Activated CD8-positive, alpha-beta memory T cell treated with anti-CD3 and anti-CD28 coated beads, Interleukin-2, amount 10 ng/mL, durations not matched to agents 7 days and 5 days (primary cell): ENCODE results near the gene COL5A3. TPM values are rescaled to one million over a fixed set of nuclear protein-coding genes. Genes with fewer than 3 reads are reported as not detected.
"Not testable (repeated sequence)": the region's sequence is repeated elsewhere in the genome, so short reads cannot be mapped to it uniquely, and the experiment has no call there.

Source experiments
- ATAC-seq: fragments of 150-1000 bp; cut with Tn5 transposase; one replicate; pipeline ENCODE4 v1.10.0; 2021; ENCODE audit warnings: moderate library complexity
- CTCF ChIA-PET: fragments of 350-600 bp; sonication (Branson Sonifier 250); formaldehyde crosslinking; loops from one replicate; lab custom pipeline; 2021; ENCODE audit warnings: antibody characterized with exemption; lab: Charles Lee
- DNase-seq: peaks from one replicate; pipeline ENCODE4 v3.0.0-alpha.2; 2020
- H3K27ac Mint-ChIP-seq: one replicate; pipeline ENCODE4 v1.8.0; 2021; ENCODE audit warnings: mild to moderate bottlenecking, mixed read lengths
- H3K27me3 Mint-ChIP-seq: one replicate; pipeline ENCODE4 v1.8.0; 2021; ENCODE audit warnings: mixed read lengths
- H3K36me3 Mint-ChIP-seq: one replicate; pipeline ENCODE4 v1.8.0; 2021; ENCODE audit warnings: mild to moderate bottlenecking, mixed read lengths
- H3K4me1 Mint-ChIP-seq: one replicate; pipeline ENCODE4 v1.8.0; 2021; ENCODE audit warnings: mixed read lengths
- H3K4me3 Mint-ChIP-seq: one replicate; pipeline ENCODE4 v1.8.0; 2021; ENCODE audit warnings: mild to moderate bottlenecking, moderate library complexity, mixed read lengths
- H3K9me3 Mint-ChIP-seq: one replicate; pipeline ENCODE4 v1.8.0; 2022; ENCODE audit warnings: low read depth, mixed read lengths
- total RNA-seq, 2 experiments: library from RNA; stranded (reverse); gene quantifications; one replicate each; pipeline ENCODE4 v1.2.3, GENCODE V29; 2021

The COL5A3 gene
- total RNA-seq, 2 experiments from 2014 or later: 0.09 TPM; not detected in 1

DNA sequence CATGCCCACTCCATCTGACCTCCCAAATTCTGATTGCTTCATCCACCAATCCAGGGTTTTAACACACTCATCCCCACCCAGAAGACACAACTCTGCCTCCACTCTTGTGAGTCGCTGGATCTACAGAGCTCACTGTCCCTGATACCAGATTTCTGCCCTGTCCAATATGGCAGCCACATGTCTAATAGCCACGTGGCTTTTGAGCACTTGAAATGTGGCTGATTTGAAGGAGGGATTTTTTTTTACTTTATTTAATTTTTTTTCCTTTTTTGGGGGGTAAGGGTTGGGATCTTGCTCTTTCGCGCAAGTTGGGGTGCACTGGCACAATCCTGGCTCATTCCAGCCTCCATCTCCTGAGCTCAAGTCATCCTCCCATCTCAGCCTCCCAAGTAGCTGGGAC is 49.2 kb downstream of the COL5A3 start:
- Mint-ChIP-seq H3K4me3 (no peak overlapping the region), H3K36me3 (no peaks in the 10 kb centered on the region), H3K27me3 (peaks cover 15% of the 10 kb centered on the region), H3K9me3 (no peaks in the 10 kb centered on the region), H3K27ac (no peak overlapping the region), H3K4me1 (no peaks in the 10 kb centered on the region)
- no peak for DNase-seq
- no peak for ATAC-seq
- CTCF ChIA-PET: no interaction called here

GRCh38 chr19:9958379-9958821 is 51.9 kb downstream of the COL5A3 start:
- CTCF ChIA-PET: interaction anchor here (0.7 to 1.1 kb wide), 4 partner anchors 10 to 69 kb away, joined by 3 to 4 read pairs (median 3); no protein-coding TSS in a partner anchor
- ATAC-seq (no peak), DNase-seq (no peak)
- no peaks in the 10 kb centered on the region for H3K36me3 Mint-ChIP-seq
- peaks cover 8% of the 10 kb centered on the region for H3K27me3 Mint-ChIP-seq
- no peaks in the 10 kb centered on the region for H3K4me1 Mint-ChIP-seq
- H3K27ac Mint-ChIP-seq: no peak overlapping the region
- no peak overlapping the region for H3K4me3 Mint-ChIP-seq
- H3K9me3 Mint-ChIP-seq: no peaks in the 10 kb centered on the region

DNA sequence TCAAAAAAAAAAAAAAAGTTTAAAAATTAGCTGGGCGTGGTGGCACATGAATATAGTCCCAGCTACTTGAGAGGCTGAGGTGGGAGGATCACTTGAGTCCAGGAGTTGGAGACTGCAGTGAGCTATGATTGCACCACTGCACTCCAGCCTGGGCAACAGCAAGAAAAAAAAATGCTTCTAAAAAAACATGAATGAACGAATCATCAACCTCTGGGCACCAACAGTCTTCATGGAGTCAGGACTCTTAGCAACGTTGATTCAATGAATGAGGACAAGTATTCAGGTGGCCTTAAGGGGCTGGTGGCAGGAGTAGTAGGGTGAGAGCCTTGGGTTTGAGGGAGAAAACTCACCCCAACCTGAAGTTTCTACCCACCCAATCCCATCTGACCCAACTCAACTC is 53.3 kb downstream of the COL5A3 start:
- Mint-ChIP-seq H3K9me3 (no peaks in the 10 kb centered on the region), H3K36me3 (no peaks in the 10 kb centered on the region), H3K4me3 (no peak overlapping the region), H3K4me1 (no peaks in the 10 kb centered on the region), H3K27me3 (peaks cover 4% of the 10 kb centered on the region), H3K27ac (no peak overlapping the region)
- no peak for DNase-seq
- no peak for ATAC-seq
- CTCF ChIA-PET: interaction anchor here (1.1 kb wide), 1 partner anchor 26 kb away, joined by 3 read pairs; no protein-coding TSS in a partner anchor

DNA sequence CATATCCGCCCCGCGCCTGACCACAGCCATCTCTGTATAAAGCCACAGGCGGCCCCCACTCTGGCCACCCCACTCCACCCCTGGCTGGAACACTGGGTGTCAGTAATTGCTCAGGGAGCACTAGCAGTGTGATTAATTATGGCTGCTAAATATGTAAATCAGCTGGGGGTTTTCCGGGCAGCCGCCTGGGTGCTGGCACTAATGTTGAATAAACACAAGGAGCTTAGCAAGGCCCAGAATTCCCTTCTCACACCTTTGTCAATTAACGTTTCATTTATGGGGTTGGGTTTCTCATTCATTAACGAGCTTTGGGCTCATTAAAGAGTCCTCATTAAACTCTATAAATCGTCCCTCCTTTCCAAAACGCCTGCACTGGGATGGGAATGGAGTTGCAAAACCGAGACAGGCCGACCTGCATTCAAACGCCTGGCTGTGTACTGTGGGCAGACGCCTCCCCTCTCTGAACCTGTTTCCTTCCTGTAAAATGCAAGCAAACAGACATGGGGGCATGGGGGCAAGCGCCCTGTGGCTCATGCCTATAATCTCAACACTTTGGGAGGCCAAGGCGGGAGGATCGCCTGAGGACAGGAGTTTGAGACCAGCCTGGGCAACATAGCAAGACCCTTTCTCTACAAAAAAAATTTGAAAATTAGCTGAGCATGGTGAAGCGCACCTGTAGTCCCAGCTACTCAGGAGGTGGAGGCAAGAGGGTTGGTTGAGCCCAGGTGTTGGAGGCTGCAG is 56.3 kb downstream of the COL5A3 start:
- CTCF ChIA-PET: interaction anchor here (1.2 to 2.1 kb wide), 2 partner anchors 46 to 74 kb away, joined by 4 to 7 read pairs; no protein-coding TSS in a partner anchor
- Mint-ChIP-seq H3K4me3 (no peak overlapping the region), H3K9me3 (no peaks in the 10 kb centered on the region), H3K36me3 (no peaks in the 10 kb centered on the region), H3K4me1 (no peaks in the 10 kb centered on the region), H3K27ac (no peak overlapping the region), H3K27me3 (peaks cover 4% of the 10 kb centered on the region)
- DNase-seq (no peak), ATAC-seq (no peak)

GRCh38 chr19:9952276-9952675 is 58.0 kb downstream of the COL5A3 start:
- peaks cover 3% of the 10 kb centered on the region for H3K27me3 Mint-ChIP-seq
- H3K27ac Mint-ChIP-seq: no peak overlapping the region
- no peak overlapping the region for H3K4me3 Mint-ChIP-seq
- no peaks in the 10 kb centered on the region for H3K36me3 Mint-ChIP-seq
- H3K9me3 Mint-ChIP-seq: no peaks in the 10 kb centered on the region
- CTCF ChIA-PET: interaction anchor here (0.6 to 2.1 kb wide), 2 partner anchors 20 to 75 kb away, joined by 3 to 7 read pairs; no protein-coding TSS in a partner anchor
- H3K4me1 Mint-ChIP-seq: no peaks in the 10 kb centered on the region
- ATAC-seq (no peak), DNase-seq (no peak)

DNA sequence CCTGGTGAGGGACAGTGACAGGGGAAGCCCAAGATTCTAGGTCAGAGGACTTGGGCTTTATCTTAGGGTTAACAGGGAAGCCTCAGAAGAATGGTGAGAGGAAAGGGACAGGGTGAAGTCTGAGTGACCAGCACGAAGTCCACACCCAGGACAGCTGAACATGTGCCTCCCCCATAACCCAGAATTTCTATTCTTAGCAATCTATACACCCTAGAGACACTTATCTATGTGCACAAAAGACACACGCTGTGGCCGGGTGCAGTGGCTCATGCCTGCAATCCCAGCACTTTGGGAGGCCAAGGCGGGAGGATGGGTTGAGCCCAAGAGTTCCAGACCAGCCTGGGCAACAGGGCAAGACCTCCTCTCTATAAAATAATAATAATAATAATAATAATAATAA is 62.9 kb downstream of the COL5A3 start:
- Mint-ChIP-seq H3K36me3 (no peaks in the 10 kb centered on the region), H3K27me3 (peaks cover 3% of the 10 kb centered on the region), H3K9me3 (no peaks in the 10 kb centered on the region), H3K4me1 (no peaks in the 10 kb centered on the region), H3K27ac (no peak overlapping the region), H3K4me3 (no peak overlapping the region)
- CTCF ChIA-PET: no interaction called here
- ATAC-seq (no peak), DNase-seq (no peak)

- not testable (repeated sequence) for ATAC-seq, DNase-seq, H3K27me3 Mint-ChIP-seq, H3K27ac Mint-ChIP-seq, H3K4me3 Mint-ChIP-seq, H3K36me3 Mint-ChIP-seq, H3K9me3 Mint-ChIP-seq, H3K4me1 Mint-ChIP-seq
- CTCF ChIA-PET: interaction anchor here (0.7 to 1.1 kb wide), 2 partner anchors 54 to 240 kb away, joined by 3 to 4 read pairs; no protein-coding TSS in a partner anchor
These were observed 63.7 kb downstream of the COL5A3 start for GRCh38 chr19:9946528-9947125.

- DNase-seq (no peak), ATAC-seq (no peak)
- H3K27me3 Mint-ChIP-seq: peaks cover 8% of the 10 kb centered on the region
- no peak overlapping the region for H3K4me3 Mint-ChIP-seq
- H3K27ac Mint-ChIP-seq: no peak overlapping the region
- H3K4me1 Mint-ChIP-seq: no peaks in the 10 kb centered on the region
- H3K36me3 Mint-ChIP-seq: no peaks in the 10 kb centered on the region
- H3K9me3 Mint-ChIP-seq: no peaks in the 10 kb centered on the region
- CTCF ChIA-PET: interaction anchor here (1.1 kb wide), 1 partner anchor 55 kb away, joined by 3 read pairs; no protein-coding TSS in a partner anchor
These were observed 64.9 kb downstream of the COL5A3 start for GRCh38 chr19:9945319-9945966.

- H3K9me3 Mint-ChIP-seq: no peaks in the 10 kb centered on the region
- no peaks in the 10 kb centered on the region for H3K4me1 Mint-ChIP-seq
- peaks cover 13% of the 10 kb centered on the region for H3K27me3 Mint-ChIP-seq
- DNase-seq (no peak), ATAC-seq (no peak)
- CTCF ChIA-PET: interaction anchor here (1.4 to 2.0 kb wide), 3 partner anchors 11 to 56 kb away, joined by 6 to 10 read pairs (median 6); no protein-coding TSS in a partner anchor
- no peaks in the 10 kb centered on the region for H3K36me3 Mint-ChIP-seq
- H3K27ac Mint-ChIP-seq: no peak overlapping the region
- no peak overlapping the region for H3K4me3 Mint-ChIP-seq
These were observed 66.6 kb downstream of the COL5A3 start for GRCh38 chr19:9943744-9944143.

GRCh38 chr19:9941671-9942070 is 68.6 kb downstream of the COL5A3 start:
- CTCF ChIA-PET: no interaction called here
- H3K9me3 Mint-ChIP-seq: no peaks in the 10 kb centered on the region
- ATAC-seq: no peak
- H3K36me3 Mint-ChIP-seq: no peaks in the 10 kb centered on the region
- peaks cover 24% of the 10 kb centered on the region for H3K27me3 Mint-ChIP-seq
- H3K4me1 Mint-ChIP-seq: peaks cover 4% of the 10 kb centered on the region
- H3K27ac Mint-ChIP-seq: no peak overlapping the region
- DNase-seq: no peak
- H3K4me3 Mint-ChIP-seq: no peak overlapping the region

GRCh38 chr19:9941231-9941630 is 69.1 kb downstream of the COL5A3 start:
- H3K4me3 Mint-ChIP-seq: no peak overlapping the region
- no peaks in the 10 kb centered on the region for H3K9me3 Mint-ChIP-seq
- CTCF ChIA-PET: no interaction called here
- no peak for ATAC-seq
- no peak overlapping the region for H3K27ac Mint-ChIP-seq
- H3K27me3 Mint-ChIP-seq: peaks cover 25% of the 10 kb centered on the region
- H3K36me3 Mint-ChIP-seq: no peaks in the 10 kb centered on the region
- peaks cover 5% of the 10 kb centered on the region for H3K4me1 Mint-ChIP-seq
- no peak for DNase-seq

- no peak for ATAC-seq
- H3K4me3 Mint-ChIP-seq: no peak overlapping the region
- no peaks in the 10 kb centered on the region for H3K9me3 Mint-ChIP-seq
- DNase-seq: no peak
- H3K27me3 Mint-ChIP-seq: peaks cover 26% of the 10 kb centered on the region
- H3K4me1 Mint-ChIP-seq: peaks cover 5% of the 10 kb centered on the region
- H3K27ac Mint-ChIP-seq: no peak overlapping the region
- CTCF ChIA-PET: no interaction called here
- no peaks in the 10 kb centered on the region for H3K36me3 Mint-ChIP-seq
These were observed 69.5 kb downstream of the COL5A3 start for GRCh38 chr19:9940778-9941177.

DNA sequence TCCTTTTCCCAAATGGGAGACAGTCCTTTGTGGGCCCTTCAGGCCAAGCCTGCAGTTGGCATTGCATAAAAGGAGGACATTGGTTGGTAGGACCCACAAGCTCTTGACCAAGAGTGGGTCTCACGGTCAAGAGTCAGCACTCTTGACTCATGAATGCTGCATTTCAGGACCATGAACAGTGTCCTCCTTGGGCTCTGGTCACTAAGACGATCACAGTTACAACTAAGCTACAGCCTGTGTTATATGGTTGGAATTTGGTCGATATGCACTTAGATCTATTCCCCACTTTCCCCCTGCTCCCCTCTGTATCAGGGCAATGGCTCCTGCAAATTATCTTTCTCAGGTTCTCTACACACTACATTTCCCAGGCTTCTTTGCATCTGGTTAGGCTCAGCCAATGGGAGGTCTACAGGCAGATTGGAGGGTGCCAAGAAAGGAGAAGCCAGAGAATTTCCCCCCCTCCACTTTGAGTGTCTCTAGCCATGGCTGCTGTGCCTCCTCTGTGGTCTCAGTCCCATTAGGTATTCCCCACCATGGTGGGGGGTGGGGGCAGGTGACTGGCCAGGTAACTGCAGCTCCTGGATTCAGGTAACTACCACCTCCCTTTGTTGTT is 70.9 kb downstream of the COL5A3 start:
- no peak for DNase-seq
- peaks cover 11% of the 10 kb centered on the region for H3K4me1 Mint-ChIP-seq
- no peak for ATAC-seq
- H3K27ac Mint-ChIP-seq: no peak overlapping the region
- H3K4me3 Mint-ChIP-seq: no peak overlapping the region
- CTCF ChIA-PET: interaction anchor here (0.6 to 1.4 kb wide), 2 partner anchors 44 to 61 kb away, joined by 3 to 9 read pairs; no protein-coding TSS in a partner anchor
- H3K9me3 Mint-ChIP-seq: no peaks in the 10 kb centered on the region
- H3K36me3 Mint-ChIP-seq: no peaks in the 10 kb centered on the region
- peaks cover 38% of the 10 kb centered on the region for H3K27me3 Mint-ChIP-seq
